Brain microvascular endothelial cell (primary cell): ENCODE data around the gene FNDC3A.
"Not testable (repeated sequence)": the region's sequence is repeated elsewhere in the genome, so short reads cannot be mapped to it uniquely, and the experiment has no call there.

ENCODE experiments used
- DNase-seq: peaks from one replicate; pipeline ENCODE4 v3.0.0-alpha.2; 2020
- H3K27ac ChIP-seq: fragments of 250-450 bp; sonication (Bioruptor Pico); 2 replicates; pipeline ENCODE4 v1.5.1; 2020; ENCODE audit warnings: mild to moderate bottlenecking, moderate library complexity
- H3K27me3 ChIP-seq: fragments of 250-450 bp; sonication (Bioruptor Pico); replicated peaks from 2 replicates; pipeline ENCODE4 v1.5.1; 2020; ENCODE audit warnings: mild to moderate bottlenecking
- H3K36me3 ChIP-seq: fragments of 250-450 bp; sonication (Bioruptor Pico); replicated peaks from 2 replicates; pipeline ENCODE4 v1.5.1; 2020; ENCODE audit warnings: mild to moderate bottlenecking
- H3K4me3 ChIP-seq: 2 replicates; pipeline ENCODE4 v1.5.1; 2011; ENCODE audit warnings: low read depth, mild to moderate bottlenecking, control low read depth, low read length, moderate library complexity
- in situ Hi-C: cut with HindIII; loops from 2 replicates; pipeline ENCODE4 v1.10.0; 2017; ENCODE audit warnings: low sequenced_read_pairs, low pct_ligation_motif_present
- TF ChIP-seq, protein P1 (sequence below): IDR thresholded peaks from 2 replicates; pipeline ENCODE4 v1.5.1; 2011; ENCODE audit warnings: low read depth, mild to moderate bottlenecking, moderate library complexity, low read length, control low read depth, inconsistent platforms; ENCODE audit errors: missing control alignments

FNDC3A gene

DNA sequence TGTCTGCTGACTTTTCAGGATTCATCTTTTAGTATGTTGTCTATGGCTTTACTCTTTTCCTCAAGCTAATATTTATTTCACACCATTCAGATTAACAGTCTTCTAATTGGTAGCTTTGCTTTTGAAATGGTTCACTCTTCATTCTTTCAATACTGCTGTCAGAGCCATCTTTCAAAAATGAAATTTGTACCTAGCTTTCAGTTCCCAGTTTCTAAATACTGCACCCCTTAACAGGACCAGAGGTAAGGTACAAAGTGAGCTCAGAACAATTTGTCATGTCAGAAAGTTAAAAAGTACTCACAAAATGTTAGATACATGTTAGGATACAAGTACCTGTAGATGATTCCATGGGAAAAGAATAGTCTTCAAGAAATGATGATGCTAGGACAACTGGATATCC, 83.0 kb downstream of the FNDC3A start:
- H3K27me3 ChIP-seq = no peaks in the 10 kb centered on the region
- H3K4me3 ChIP-seq = no peak overlapping the region
- TF ChIP-seq, protein P1, sequence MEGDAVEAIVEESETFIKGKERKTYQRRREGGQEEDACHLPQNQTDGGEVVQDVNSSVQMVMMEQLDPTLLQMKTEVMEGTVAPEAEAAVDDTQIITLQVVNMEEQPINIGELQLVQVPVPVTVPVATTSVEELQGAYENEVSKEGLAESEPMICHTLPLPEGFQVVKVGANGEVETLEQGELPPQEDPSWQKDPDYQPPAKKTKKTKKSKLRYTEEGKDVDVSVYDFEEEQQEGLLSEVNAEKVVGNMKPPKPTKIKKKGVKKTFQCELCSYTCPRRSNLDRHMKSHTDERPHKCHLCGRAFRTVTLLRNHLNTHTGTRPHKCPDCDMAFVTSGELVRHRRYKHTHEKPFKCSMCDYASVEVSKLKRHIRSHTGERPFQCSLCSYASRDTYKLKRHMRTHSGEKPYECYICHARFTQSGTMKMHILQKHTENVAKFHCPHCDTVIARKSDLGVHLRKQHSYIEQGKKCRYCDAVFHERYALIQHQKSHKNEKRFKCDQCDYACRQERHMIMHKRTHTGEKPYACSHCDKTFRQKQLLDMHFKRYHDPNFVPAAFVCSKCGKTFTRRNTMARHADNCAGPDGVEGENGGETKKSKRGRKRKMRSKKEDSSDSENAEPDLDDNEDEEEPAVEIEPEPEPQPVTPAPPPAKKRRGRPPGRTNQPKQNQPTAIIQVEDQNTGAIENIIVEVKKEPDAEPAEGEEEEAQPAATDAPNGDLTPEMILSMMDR = no peak
- H3K27ac ChIP-seq = no peak overlapping the region
- no peaks in the 10 kb centered on the region for H3K36me3 ChIP-seq
- in situ Hi-C loops = no loop called here
- no peak for DNase-seq

DNA sequence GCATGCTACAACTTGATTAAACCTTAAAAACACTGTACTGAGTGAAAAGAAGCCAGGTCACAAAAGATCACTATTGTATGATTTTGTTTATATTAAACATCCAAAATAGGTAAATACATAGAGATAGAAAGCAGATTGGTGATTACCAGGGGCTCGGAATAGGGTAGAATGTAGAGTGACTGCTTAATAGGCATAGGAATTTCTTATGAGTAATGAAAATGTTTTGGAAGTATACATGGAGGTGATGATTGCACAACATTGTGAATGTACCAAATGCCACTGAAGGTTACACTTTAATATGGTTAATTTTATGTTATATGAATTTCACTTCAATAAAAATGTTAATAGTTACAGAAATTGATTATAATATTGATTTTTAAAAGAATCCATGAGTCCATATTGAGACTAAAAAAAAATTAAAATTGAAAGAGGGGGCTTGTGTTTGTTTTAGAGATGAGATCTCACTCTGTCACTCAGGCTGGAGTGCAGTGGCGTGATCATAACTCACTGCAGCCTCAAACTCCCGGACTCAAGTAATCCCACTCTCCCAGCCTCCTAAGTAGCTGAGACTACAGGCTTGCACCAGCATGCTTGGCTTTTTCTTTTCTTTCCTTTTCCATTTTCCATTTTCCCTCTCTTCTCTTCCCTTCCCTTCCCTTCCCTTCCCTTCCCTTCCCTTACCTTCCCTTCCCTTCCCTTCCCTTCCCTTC, 85.1 kb downstream of the FNDC3A start:
- in situ Hi-C loops = no loop called here
- H3K27me3 ChIP-seq = no peaks in the 10 kb centered on the region
- H3K27ac ChIP-seq = no peak overlapping the region
- no peak overlapping the region for H3K4me3 ChIP-seq
- H3K36me3 ChIP-seq = no peaks in the 10 kb centered on the region
- no peak for DNase-seq
- TF ChIP-seq, protein P1 = no peak

- in situ Hi-C loops, H3K4me3 ChIP-seq, H3K36me3 ChIP-seq, DNase-seq, H3K27me3 ChIP-seq, H3K27ac ChIP-seq: not testable (repeated sequence)
Measured at GRCh38 chr13:49061388-49061752, 85.7 kb downstream of the FNDC3A start.

DNA sequence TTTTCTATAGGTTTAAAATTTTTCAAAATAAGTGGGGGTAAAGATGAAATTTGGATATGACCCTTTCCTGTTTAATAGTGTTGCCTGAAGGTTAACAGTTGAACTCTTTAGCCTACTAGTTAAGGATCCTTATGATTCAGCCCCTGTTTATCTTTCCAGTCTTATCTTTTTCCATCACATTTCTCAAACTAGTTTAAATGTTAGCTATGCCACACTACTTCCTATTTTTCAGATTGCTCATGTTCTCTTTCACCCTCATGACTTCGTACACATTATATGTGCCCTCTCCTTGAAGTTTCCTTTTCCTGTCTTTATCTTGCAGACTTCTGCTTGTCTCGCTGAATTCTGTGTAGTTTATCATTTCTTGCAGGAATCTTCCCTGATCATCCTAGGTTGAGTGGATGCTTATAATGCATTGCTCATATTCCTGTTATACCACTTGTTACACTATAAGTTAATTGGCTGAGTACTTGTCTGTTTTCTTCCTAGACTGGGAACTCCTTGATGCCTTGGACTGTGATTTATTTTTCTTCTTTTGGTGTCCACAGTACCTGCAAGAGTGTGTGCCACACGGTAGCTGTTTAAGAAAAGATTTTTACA, 86.7 kb downstream of the FNDC3A start:
- Histone ChIP-seq H3K27ac (no peak overlapping the region), H3K4me3 (no peak overlapping the region)
- no peak for DNase-seq

GRCh38 chr13:49063011-49063410, 87.3 kb downstream of the FNDC3A start:
- TF ChIP-seq, protein P1 = no peak
- Histone ChIP-seq H3K27me3 (no peaks in the 10 kb centered on the region), H3K4me3 (no peak overlapping the region), H3K27ac (no peak overlapping the region), H3K36me3 (no peaks in the 10 kb centered on the region)
- no peak for DNase-seq
- in situ Hi-C loops = no loop called here

More for the DNA sequence above, 86.7 kb downstream of the FNDC3A start:
- H3K36me3 ChIP-seq = no peaks in the 10 kb centered on the region
- in situ Hi-C loops = no loop called here
- H3K27me3 ChIP-seq = no peaks in the 10 kb centered on the region
- TF ChIP-seq, protein P1 = no peak

GRCh38 chr13:49063497-49063896, 87.8 kb downstream of the FNDC3A start:
- no peak overlapping the region for H3K4me3 ChIP-seq
- TF ChIP-seq, protein P1 = no peak
- no peak overlapping the region for H3K27ac ChIP-seq
- in situ Hi-C loops = no loop called here
- DNase-seq = no peak
- no peaks in the 10 kb centered on the region for H3K27me3 ChIP-seq
- H3K36me3 ChIP-seq = no peaks in the 10 kb centered on the region
